ENCODE data around the gene TMPRSS3. TPM values are rescaled to one million over a fixed set of nuclear protein-coding genes. Genes with fewer than 3 reads are reported as not detected.

TMPRSS3 gene
- total and polyA plus RNA-seq, 10 donors: 0.22 to 6.0 (median 0.70) TPM; not detected in 1

GRCh38 chr21:42374864-42375499, 20.9 kb downstream of the TMPRSS3 start:
- WGBS, 5 donors: 34 to 48% (median 44%) methylated on average over 17 to 23 of the region's 23 CpGs
- H3K36me3 ChIP-seq: no peaks in the 10 kb centered on the region
- H3K4me1 ChIP-seq: no peaks in the 10 kb centered on the region
- no peak overlapping the region for H3K27ac ChIP-seq
- no peak overlapping the region for H3K4me3 ChIP-seq
- intact Hi-C loops (cut with DNase I; ENCODE audit: low total_unique reads): no loop called here
- H3K27me3 ChIP-seq (replicated peaks in 1 of 7): peaks cover 0 to 42% (median 0%) of the 10 kb centered on the region in 7 donors
- DNase-seq: peak; percentile 57
- H3K9me3 ChIP-seq: no peaks in the 10 kb centered on the region
- TF ChIP-seq POLR2A (IDR thresholded peaks at IDR 0.05) (no peak), CTCF (IDR thresholded peaks at IDR 0.05 in 8 of 11, conservative IDR thresholded peaks at IDR 0.05 in 3 of 11) (no peak), POLR2AphosphoS5 (IDR thresholded peaks at IDR 0.05) (no peak)

- intact Hi-C loops (cut with DNase I; ENCODE audit: low total_unique reads): no loop called here
- Histone ChIP-seq H3K4me3 (no peak overlapping the region), H3K4me1 (no peaks in the 10 kb centered on the region), H3K27me3 (replicated peaks in 1 of 7) (peaks cover 0 to 47% (median 0%) of the 10 kb centered on the region in 7 donors), H3K27ac (no peak overlapping the region), H3K9me3 (no peaks in the 10 kb centered on the region), H3K36me3 (no peaks in the 10 kb centered on the region)
- TF ChIP-seq POLR2A (IDR thresholded peaks at IDR 0.05): no peak
- TF ChIP-seq CTCF (IDR thresholded peaks at IDR 0.05 in 8 of 11, conservative IDR thresholded peaks at IDR 0.05 in 3 of 11): no peak
- no peak for TF ChIP-seq POLR2AphosphoS5 (IDR thresholded peaks at IDR 0.05)
- DNase-seq: no peak
- 68 to 88% (median 78%) methylated on average over 7 of the region's 7 CpGs for WGBS, 5 donors
Measured at GRCh38 chr21:42374457-42374856, 21.4 kb downstream of the TMPRSS3 start.

- 81 to 89% (median 83%) methylated on average over 15 to 16 of the region's 16 CpGs for WGBS, 5 donors
- intact Hi-C loops (cut with DNase I; ENCODE audit: low total_unique reads): no loop called here
- Histone ChIP-seq H3K27me3 (replicated peaks in 1 of 7) (peaks cover 0 to 48% (median 0%) of the 10 kb centered on the region in 7 donors), H3K4me3 (no peak overlapping the region), H3K9me3 (no peaks in the 10 kb centered on the region), H3K4me1 (no peaks in the 10 kb centered on the region), H3K27ac (no peak overlapping the region), H3K36me3 (no peaks in the 10 kb centered on the region)
- DNase-seq: peak; percentile 60
- TF ChIP-seq POLR2AphosphoS5 (IDR thresholded peaks at IDR 0.05) (no peak), POLR2A (IDR thresholded peaks at IDR 0.05) (no peak), CTCF (IDR thresholded peaks at IDR 0.05 in 8 of 11, conservative IDR thresholded peaks at IDR 0.05 in 3 of 11) (no peak)
Measured at GRCh38 chr21:42373908-42374455, 21.9 kb downstream of the TMPRSS3 start.

- peak; percentile 52 for DNase-seq
- intact Hi-C loops (cut with DNase I; ENCODE audit: low total_unique reads): no loop called here
- Histone ChIP-seq H3K36me3 (no peaks in the 10 kb centered on the region), H3K27me3 (replicated peaks in 1 of 7) (peaks cover 0 to 48% (median 0%) of the 10 kb centered on the region in 7 donors), H3K4me3 (no peak overlapping the region), H3K27ac (no peak overlapping the region), H3K4me1 (no peaks in the 10 kb centered on the region), H3K9me3 (no peaks in the 10 kb centered on the region)
- no peak for TF ChIP-seq POLR2A (IDR thresholded peaks at IDR 0.05)
- TF ChIP-seq CTCF (IDR thresholded peaks at IDR 0.05 in 8 of 11, conservative IDR thresholded peaks at IDR 0.05 in 3 of 11): no peak
- TF ChIP-seq POLR2AphosphoS5 (IDR thresholded peaks at IDR 0.05): no peak
- 72 to 80% (median 76%) methylated on average over 25 of the region's 25 CpGs for WGBS, 5 donors
Measured at GRCh38 chr21:42373196-42373907, 22.5 kb downstream of the TMPRSS3 start.

Data from spleen (tissue), 11 donors.